ENCODE data around the gene IL22RA1.

IL22RA1 gene

DNA sequence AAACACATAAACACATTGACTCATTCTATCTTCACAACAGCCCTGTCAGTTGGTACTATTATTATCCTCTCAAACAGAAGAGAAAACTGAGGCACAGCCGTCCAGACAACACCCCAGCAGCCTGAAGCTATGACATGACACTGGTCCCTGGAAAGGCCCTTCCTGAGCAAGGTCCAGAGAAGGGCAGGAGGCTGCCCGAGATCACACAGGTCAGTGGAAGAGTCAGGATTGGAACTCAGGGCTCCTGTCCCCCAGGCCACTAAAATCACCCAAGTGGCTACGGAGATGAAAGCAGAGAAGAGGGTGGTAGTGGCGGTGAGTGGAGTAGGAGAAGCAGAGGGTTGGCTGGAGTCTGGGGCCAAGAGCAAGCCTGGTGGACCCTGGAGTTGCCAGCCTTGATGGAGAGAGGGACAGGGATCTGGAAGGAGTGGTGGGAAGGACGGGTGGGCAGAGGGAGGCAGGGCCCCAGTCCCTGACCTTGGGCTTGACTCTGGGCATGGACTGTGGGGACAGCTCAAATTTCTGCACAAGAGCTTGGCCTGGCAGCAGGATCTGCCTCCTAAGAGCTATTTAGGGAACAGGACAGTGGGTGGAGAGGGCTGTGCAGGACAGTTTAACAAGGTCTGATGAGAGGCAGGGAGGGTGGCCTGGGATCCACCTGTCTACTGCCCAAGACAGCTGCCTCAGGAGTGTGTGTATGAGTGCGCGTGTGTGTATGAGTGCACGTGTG lies 46.8 kb downstream of the IL22RA1 start:
- DNase-seq = no peak

GRCh38 chr1:24095140-24095859 lies 47.6 kb downstream of the IL22RA1 start:
- DNase-seq = no peak

DNA sequence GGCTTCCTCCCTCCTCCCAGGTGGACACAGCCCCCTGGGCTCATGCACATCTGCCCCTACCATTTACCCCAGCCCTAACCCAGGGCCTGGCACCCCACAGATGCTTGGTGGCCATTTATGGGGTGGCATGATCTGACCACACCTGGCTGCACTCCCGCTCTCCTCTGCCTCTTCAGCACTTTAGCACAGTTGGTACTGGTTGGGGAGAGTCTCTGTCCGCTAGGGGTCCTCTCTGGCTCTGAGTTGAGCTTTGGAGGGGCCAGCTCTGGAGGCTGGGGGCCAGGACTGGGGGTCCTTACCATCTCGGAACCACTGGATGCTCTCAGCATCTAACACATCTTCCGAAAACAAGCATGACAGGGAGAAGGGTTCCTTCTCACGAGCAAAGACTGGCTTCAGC lies 48.4 kb downstream of the IL22RA1 start:
- DNase-seq = no peak

- no peak for DNase-seq
Observed at GRCh38 chr1:24093732-24094131, 49.2 kb downstream of the IL22RA1 start.

GRCh38 chr1:24092979-24093378 lies 50.0 kb downstream of the IL22RA1 start:
- DNase-seq = no peak

DNA sequence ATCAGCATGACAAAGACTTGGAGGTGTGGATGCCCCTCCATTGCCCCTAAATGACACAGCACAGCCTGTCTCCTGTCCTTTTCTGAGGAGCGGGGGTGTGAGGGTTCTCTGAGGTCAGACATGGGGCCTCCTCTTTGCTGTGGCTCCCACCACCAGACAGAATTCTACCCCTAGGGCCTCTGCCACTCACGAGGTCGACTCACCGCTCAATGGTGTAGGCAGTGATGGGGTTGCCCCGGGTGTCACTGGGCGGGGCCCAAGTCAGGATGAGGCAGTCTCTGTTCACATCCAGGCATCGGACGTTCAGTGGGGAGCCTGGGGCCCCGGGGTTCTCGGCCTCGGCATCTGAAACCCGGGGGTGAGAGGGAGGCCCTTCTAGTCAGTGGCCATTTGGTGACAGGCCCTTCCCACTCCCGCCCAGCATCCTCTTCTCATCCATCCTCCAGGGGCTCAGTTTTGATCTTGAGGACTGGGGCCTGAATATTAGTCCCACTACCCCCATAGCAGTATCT lies 50.9 kb downstream of the IL22RA1 start:
- DNase-seq = no peak

GRCh38 chr1:24090736-24091135 lies 52.2 kb downstream of the IL22RA1 start:
- DNase-seq = no peak

DNA sequence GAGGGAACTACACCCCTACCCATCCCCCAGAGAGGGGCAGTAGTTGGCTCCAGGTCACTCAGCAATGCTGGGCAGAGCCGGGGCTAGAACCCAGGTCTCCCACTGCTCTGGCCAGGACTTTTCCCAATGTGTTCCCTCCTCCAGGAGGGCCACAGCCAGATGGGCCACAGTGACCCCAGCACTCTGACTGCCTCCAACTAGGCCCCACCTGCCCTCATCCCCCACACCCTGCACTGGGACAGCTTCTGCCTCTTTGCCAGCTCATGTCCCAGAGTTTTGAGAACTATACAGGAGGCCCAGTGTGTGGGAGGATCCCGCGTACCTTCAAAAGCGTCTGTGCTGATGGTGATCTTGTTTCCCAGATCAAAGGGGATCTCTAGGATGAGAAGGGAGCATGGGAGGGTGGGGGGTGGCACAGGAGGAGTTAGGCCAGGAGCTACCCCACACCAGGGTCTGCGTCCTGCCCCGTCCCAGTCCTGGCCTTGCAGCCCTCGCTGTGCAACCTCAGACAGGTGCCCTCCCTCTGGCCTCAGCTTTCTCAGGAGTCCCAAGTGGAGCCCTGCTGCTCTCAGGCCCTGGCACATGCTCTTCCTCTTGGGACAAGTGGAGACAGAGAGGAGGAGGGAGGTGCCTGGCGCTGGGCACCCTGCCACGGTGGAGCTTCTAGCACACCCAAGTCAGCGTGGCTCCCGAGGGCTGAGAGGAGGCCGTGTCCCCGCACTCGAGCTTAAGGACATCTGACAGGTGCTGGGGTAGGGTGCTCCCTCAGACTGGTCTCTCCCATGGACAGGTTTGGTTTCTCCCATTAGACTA lies 53.0 kb downstream of the IL22RA1 start:
- DNase-seq = no peak

- no peak for DNase-seq
Observed at GRCh38 chr1:24089027-24089742, 53.8 kb downstream of the IL22RA1 start.

DNA sequence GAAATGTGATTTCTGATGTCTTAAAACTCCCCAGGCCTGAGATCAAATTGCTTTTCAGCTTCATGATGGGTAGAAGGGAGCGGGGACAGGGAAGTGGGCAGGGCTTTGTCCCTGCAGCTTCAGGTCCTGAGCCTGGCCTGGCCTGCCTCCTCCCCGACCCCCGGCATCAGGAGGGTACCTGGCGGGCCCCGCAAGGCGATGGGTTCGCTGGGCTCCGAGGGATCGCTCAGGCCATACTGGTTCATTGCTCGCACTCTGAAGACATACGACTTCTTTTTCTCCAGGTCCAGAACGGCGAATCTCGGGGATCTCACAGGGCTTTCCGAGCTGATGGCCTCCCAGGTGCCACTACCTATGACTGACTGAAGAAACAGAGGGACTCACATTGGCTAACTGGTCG lies 56.5 kb downstream of the IL22RA1 start:
- DNase-seq = no peak

DNA sequence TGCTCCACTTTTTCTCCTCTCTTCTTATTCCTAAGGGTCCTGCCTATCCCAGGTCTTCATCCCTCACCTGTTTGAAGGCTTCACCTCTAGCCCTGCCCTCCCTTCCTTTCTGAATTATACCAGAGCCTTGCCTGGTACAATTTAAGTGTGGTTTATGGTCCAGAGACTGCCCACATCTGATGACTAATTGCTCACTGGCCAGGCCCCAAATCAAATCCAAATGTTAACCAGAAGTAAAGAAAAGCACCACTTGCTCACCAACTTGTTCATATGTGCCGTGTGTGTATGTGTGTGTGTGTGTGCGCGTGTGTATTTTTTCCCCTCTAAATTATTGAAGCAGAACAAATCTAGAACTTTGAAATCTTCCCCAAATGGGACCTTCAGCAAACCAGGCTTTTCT lies 57.4 kb downstream of the IL22RA1 start:
- DNase-seq = no peak

DNA sequence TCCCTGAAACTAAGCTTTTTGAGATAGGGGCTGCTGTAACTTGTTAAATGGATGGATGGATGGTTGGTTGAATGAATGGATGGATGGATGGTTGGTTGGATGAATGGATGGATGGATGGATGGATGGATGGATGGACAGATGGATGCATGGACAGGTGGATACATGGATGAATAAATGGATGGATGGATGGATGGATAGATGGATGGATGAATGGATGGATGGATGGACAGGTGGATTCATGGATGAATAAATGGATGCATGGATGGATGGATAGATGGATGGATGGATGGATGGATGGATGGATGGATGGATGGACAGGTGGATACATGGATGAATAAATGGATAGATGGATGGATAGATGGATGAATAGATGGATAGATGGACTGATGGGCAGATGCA lies 57.9 kb downstream of the IL22RA1 start:
- no peak for DNase-seq

DNA sequence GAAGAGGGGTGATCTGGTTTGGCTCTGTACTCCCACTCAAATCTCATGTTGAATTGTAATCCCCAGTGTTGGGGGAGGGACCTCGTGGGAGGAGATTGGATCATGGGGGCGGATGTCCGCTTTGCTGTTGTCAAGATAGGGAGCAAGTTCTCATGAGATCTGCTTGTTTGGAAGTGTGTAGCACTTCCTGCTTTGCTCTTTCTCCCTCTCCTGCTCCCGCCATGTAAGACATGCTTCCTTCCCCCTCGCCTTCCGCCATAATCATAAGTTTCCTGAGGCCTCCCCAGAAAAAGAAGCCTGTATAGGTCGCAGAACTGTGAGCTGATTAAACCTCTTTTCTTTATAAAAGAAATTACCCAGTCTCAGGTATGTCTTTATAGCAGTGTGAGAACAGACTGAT lies 58.9 kb downstream of the IL22RA1 start:
- no peak for DNase-seq

- DNase-seq = no peak
Observed at GRCh38 chr1:24082372-24082771, 60.6 kb downstream of the IL22RA1 start.

- no peak for DNase-seq
Observed at GRCh38 chr1:24081190-24081589, 61.8 kb downstream of the IL22RA1 start.

- no peak for DNase-seq
Observed at GRCh38 chr1:24080131-24080530, 62.8 kb downstream of the IL22RA1 start.

DNA sequence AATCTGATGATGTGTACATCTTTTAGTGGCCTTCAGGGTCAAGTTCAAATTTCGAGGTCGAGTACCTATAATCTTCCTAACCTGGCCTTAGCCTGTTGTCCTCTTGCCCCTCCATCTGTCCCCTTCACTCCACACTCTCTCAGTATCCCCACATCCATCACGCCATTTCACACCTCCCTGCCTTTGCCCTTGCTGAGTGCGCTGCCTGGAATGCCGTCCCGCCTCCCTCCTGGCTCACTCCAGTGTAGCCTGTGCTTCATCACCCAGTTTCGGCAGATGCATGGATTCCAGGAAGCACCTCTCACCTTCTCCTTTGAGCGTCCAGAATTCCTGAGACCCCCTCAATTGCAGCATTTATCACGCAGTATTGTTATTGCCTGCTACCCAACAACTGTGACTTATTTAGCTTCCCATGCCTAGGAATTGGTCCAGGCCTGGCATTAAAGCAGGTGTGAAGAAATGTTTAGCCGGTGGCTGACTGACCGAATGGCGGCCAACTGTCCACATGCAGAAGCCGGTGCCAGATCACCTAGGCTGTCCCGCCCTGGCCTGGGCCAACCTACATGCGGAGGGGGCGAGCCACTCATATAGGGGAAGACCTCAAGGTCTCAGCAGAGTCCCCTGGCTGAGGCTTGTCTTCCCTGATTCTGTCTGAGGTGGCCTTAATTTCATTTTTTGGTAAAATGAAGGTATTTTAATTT lies 65.5 kb downstream of the IL22RA1 start:
- DNase-seq = no peak

DNA sequence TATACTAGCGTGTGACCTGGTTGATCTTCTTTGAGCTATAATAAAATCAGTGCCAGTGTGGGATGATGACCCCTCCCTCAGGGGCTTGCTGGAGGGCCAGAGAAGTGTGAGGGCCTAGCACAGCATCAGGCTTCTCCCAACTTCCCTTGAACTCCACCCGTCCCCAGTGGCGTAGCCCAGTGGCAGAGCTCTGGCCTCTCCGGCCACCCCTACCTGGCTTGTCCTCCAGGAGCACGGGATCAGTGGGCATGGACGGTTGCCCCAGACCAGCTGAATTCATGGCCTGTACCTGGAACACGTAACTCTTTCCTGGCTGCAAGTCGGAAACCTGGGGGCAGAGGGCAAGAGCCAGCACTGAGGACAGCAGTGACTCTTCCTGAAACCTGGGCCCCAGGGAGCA lies 67.0 kb downstream of the IL22RA1 start:
- no peak for DNase-seq

- no peak for DNase-seq
Observed at GRCh38 chr1:24075590-24075854, 67.4 kb downstream of the IL22RA1 start.

DNA sequence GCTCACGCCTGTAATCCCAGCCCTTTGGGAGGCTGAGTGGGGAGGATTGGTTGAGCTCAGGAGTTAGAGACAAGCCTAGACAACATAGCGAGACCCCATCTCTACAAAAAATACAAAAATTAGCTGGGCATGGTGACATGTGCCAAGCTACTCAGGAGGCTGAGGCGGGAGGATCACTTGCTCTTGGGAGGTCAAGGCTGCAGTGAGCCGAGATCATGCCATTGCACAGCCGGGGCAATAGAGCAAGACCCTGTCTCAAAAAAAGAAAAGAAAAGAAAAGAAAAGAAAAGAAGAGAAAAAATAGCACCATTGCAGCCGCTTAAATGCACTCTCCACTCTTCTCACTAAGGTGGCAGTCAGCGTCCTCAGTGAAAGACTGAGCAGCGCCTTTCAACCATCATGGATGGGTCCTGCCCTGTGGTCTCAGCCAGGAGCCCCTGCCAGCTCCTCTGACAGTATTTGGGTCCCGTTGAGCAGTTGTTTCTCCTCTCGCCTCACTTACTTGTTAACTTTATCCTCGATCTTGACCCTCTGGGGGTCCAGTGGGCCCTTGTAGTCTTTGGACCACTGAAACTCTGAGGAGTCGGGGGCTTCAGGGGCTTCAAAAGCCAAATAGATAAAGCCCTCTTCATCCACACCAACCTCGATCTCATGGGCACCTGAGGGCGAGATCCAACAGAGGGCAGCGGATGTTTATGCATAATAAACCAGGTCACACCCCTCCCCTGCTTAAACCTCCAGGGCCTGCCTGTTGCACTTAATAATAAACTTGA lies 67.9 kb downstream of the IL22RA1 start:
- DNase-seq = no peak

- DNase-seq = no peak
Observed at GRCh38 chr1:24074196-24074595, 68.7 kb downstream of the IL22RA1 start.

GRCh38 chr1:24071941-24072340 lies 71.0 kb downstream of the IL22RA1 start:
- DNase-seq = no peak
